Activated T-helper 1 cell treated with anti-CD3 and anti-CD28 coated beads, Interleukin-12 subunit alpha, Interleukin-12 subunit beta, Interleukin-2, Interleukin-4 antibody, amounts not matched to agents 30 ng/mL and 10 ng/mL and 1 ng/mL, durations not matched to agents 14 hours and 24 hours and 36 hours (primary cell): ENCODE results near the gene CELF4. TPM values are rescaled to one million over a fixed set of nuclear protein-coding genes. Genes with fewer than 3 reads are reported as not detected.

Experiments
- DNase-seq: peaks from one replicate; pipeline ENCODE4 v3.0.0; 2021; ENCODE audit warnings: low spot score
- H3K27ac Mint-ChIP-seq: one replicate; pipeline ENCODE4 v1.8.0; 2021; ENCODE audit warnings: mild to moderate bottlenecking, mixed read lengths
- H3K27me3 Mint-ChIP-seq: one replicate; pipeline ENCODE4 v1.8.0; 2022; ENCODE audit warnings: mild to moderate bottlenecking, moderate library complexity, mixed read lengths; ENCODE audit not compliant: insufficient read depth
- H3K36me3 Mint-ChIP-seq: one replicate; pipeline ENCODE4 v1.8.0; 2021; ENCODE audit warnings: low read depth, mixed read lengths
- H3K4me1 Mint-ChIP-seq: one replicate; pipeline ENCODE4 v1.8.0; 2021; ENCODE audit warnings: low read depth, mixed read lengths
- H3K4me3 Mint-ChIP-seq: one replicate; pipeline ENCODE4 v1.8.0; 2021; ENCODE audit warnings: mild to moderate bottlenecking, moderate library complexity, mixed read lengths
- H3K9me3 Mint-ChIP-seq: one replicate; pipeline ENCODE4 v1.8.0; 2021; ENCODE audit warnings: mixed read lengths
- intact Hi-C: fragments of 100-400 bp; cut with micrococcal nuclease; formaldehyde crosslinking; loops from one replicate; pipeline ENCODE4 v1.15.1; 2024
- total RNA-seq: library from RNA; stranded (reverse); gene quantifications from 2 replicates; pipeline ENCODE4 v1.2.3, GENCODE V29; 2022

Gene CELF4
- total RNA-seq, 1 donor from 2014 or later = not detected

- Mint-ChIP-seq H3K4me1 (no peaks in the 10 kb centered on the region), H3K27me3 (no peaks in the 10 kb centered on the region), H3K27ac (no peak overlapping the region), H3K36me3 (no peaks in the 10 kb centered on the region), H3K4me3 (no peak overlapping the region), H3K9me3 (no peaks in the 10 kb centered on the region)
- intact Hi-C loops = loop anchor here (10.0 kb wide), 1 partner anchor 1122 kb away; no protein-coding TSS in a partner anchor
- DNase-seq = no peak
These were observed 63.0 kb downstream of the CELF4 start for GRCh38 chr18:37502601-37503000.

DNA sequence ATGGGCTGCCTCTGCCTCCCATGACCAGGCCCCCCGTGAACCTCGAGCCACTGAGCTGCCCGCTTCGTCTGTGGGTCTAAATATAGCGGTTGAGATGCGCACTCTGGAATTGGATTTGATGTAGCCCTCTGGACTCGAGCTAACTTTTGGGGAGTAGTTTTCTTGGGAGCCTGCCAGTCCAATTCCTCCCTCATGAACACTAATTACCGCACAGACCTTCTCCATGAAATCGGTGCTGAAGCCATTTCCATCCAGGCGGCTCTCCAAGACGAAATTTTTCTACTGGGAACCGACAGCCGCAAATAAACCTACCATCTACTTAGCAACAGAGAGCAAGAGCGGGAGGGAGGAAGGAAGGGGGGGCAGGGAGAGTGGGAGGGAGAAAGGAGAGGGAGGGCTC, 63.6 kb downstream of the CELF4 start:
- no peak overlapping the region for H3K27ac Mint-ChIP-seq
- H3K27me3 Mint-ChIP-seq = no peaks in the 10 kb centered on the region
- intact Hi-C loops = loop anchor here (10.0 kb wide), 1 partner anchor 1123 kb away; no protein-coding TSS in a partner anchor
- H3K4me1 Mint-ChIP-seq = no peaks in the 10 kb centered on the region
- H3K9me3 Mint-ChIP-seq = no peaks in the 10 kb centered on the region
- no peak for DNase-seq
- H3K36me3 Mint-ChIP-seq = no peaks in the 10 kb centered on the region
- H3K4me3 Mint-ChIP-seq = no peak overlapping the region

- Mint-ChIP-seq H3K4me1 (no peaks in the 10 kb centered on the region), H3K36me3 (no peaks in the 10 kb centered on the region), H3K9me3 (no peaks in the 10 kb centered on the region), H3K4me3 (no peak overlapping the region), H3K27ac (no peak overlapping the region), H3K27me3 (no peaks in the 10 kb centered on the region)
- no peak for DNase-seq
- intact Hi-C loops = loop anchor here (10.0 kb wide), 1 partner anchor 1124 kb away; no protein-coding TSS in a partner anchor
These were observed 64.5 kb downstream of the CELF4 start for GRCh38 chr18:37501136-37501535.

DNA sequence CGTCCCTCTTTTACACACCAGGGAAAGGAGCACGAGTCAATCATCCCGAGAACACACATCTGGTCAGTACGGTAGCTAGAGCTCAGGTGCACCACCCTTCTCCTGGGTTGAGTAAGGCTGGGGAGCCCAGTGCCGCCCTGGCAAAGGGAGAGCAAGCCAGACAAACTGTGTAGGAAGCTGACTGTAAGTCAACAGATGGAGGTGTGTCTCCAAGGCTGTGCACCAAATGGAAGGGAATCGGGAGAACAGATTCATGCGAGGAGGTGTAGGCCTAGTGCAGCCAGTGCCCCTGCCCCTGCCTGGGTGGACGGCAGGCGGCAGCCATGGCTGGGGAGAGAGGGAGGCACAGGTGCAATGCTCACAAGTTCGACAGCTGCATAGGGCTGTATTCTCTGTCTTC, 65.7 kb downstream of the CELF4 start:
- intact Hi-C loops = loop anchor here (10.0 kb wide), 1 partner anchor 1125 kb away; no protein-coding TSS in a partner anchor
- Mint-ChIP-seq H3K27ac (no peak overlapping the region), H3K27me3 (no peaks in the 10 kb centered on the region), H3K9me3 (no peaks in the 10 kb centered on the region), H3K36me3 (no peaks in the 10 kb centered on the region), H3K4me1 (no peaks in the 10 kb centered on the region), H3K4me3 (no peak overlapping the region)
- no peak for DNase-seq

DNA sequence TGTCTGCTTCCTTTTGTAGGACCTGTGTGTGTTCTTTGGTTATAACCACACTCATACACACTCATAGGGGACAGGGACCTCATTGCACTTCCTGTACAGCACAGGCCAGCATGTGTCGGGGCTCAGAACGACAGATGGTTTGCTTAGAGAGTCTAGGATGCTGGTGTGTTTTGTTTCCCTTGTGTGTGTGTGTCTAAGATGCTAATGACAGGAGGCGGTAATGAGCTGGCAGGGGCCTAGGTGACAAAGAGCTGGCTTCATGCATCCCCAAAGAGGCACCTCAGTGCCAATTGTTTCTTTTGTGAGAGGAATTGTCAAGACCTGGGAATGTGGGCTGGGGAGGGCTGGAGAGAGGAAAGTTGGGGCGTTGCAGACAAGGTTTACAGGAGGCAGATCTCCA, 66.6 kb downstream of the CELF4 start:
- H3K4me1 Mint-ChIP-seq = no peaks in the 10 kb centered on the region
- H3K36me3 Mint-ChIP-seq = no peaks in the 10 kb centered on the region
- no peaks in the 10 kb centered on the region for H3K9me3 Mint-ChIP-seq
- H3K27ac Mint-ChIP-seq = no peak overlapping the region
- H3K27me3 Mint-ChIP-seq = no peaks in the 10 kb centered on the region
- no peak overlapping the region for H3K4me3 Mint-ChIP-seq
- no peak for DNase-seq
- intact Hi-C loops = no loop called here

DNA sequence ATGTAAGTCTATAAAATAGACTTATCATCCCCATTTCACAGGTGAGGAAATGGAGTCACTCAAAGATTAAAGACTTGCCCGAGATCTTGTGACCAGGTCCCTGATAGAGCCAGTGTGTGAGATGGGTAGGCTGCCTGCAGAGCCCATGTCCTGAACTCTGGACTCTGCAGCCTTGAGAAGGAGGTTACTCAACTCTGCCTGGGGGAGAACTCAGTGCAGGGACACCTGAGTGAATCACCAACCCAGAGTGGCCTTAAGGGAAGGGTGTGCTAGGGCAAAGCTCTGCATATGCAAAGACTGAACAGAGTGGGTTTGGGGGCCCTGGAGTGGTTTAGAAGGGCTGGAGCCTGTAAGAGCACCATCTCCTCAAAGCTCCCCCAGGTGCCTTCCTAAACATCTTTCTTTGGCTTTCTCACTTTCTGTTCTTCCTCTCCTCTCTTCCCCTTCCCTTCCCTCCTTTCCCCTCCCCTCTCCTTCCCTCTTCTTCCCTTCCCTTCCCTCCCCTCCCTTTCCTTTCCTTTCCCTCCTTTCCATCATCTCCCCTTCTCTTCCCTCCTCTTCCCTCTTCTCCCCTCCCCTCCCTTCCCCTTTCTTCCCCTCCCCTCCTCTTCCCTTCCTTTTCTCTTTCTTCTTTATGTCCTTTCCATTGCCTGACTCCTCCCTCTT, 67.6 kb downstream of the CELF4 start:
- no peak overlapping the region for H3K27ac Mint-ChIP-seq
- no peaks in the 10 kb centered on the region for H3K27me3 Mint-ChIP-seq
- H3K4me3 Mint-ChIP-seq = no peak overlapping the region
- no peaks in the 10 kb centered on the region for H3K9me3 Mint-ChIP-seq
- no peak for DNase-seq
- intact Hi-C loops = no loop called here
- H3K4me1 Mint-ChIP-seq = no peaks in the 10 kb centered on the region
- no peaks in the 10 kb centered on the region for H3K36me3 Mint-ChIP-seq

DNA sequence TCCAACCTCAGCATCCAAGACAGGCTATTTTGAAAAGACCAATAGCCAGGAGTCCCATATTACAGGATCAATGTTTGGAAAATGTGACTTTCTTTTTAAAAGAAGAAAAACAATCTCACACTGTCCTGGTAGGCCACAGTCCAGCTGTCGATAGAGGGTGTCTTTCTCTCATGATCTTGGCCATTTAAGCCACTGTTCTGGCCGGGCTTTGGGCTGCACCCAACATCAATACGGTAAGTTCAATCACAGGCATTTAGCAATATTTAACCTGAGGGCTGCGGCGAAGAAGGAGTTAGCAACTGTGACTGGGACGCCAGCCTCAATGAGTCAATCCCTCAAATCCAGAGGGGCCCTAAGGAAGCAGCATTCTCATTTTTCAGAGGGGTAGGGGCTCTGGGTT, 69.0 kb downstream of the CELF4 start:
- Mint-ChIP-seq H3K27ac (no peak overlapping the region), H3K27me3 (no peaks in the 10 kb centered on the region), H3K9me3 (no peaks in the 10 kb centered on the region), H3K4me3 (no peak overlapping the region), H3K4me1 (no peaks in the 10 kb centered on the region), H3K36me3 (no peaks in the 10 kb centered on the region)
- intact Hi-C loops = no loop called here
- DNase-seq = no peak

GRCh38 chr18:37495354-37495753, 70.2 kb downstream of the CELF4 start:
- H3K4me3 Mint-ChIP-seq = no peak overlapping the region
- no peak for DNase-seq
- H3K36me3 Mint-ChIP-seq = no peaks in the 10 kb centered on the region
- H3K9me3 Mint-ChIP-seq = no peaks in the 10 kb centered on the region
- intact Hi-C loops = no loop called here
- H3K4me1 Mint-ChIP-seq = no peaks in the 10 kb centered on the region
- no peak overlapping the region for H3K27ac Mint-ChIP-seq
- H3K27me3 Mint-ChIP-seq = peaks cover under 1% of the 10 kb centered on the region

GRCh38 chr18:37494406-37494805, 71.2 kb downstream of the CELF4 start:
- no peak overlapping the region for H3K4me3 Mint-ChIP-seq
- no peaks in the 10 kb centered on the region for H3K36me3 Mint-ChIP-seq
- peaks cover 6% of the 10 kb centered on the region for H3K27me3 Mint-ChIP-seq
- no peak overlapping the region for H3K27ac Mint-ChIP-seq
- intact Hi-C loops = no loop called here
- no peaks in the 10 kb centered on the region for H3K4me1 Mint-ChIP-seq
- DNase-seq = no peak
- no peaks in the 10 kb centered on the region for H3K9me3 Mint-ChIP-seq

GRCh38 chr18:37493352-37493935, 72.2 kb downstream of the CELF4 start:
- Mint-ChIP-seq H3K36me3 (no peaks in the 10 kb centered on the region), H3K27me3 (peaks cover 6% of the 10 kb centered on the region), H3K4me1 (no peaks in the 10 kb centered on the region), H3K9me3 (no peaks in the 10 kb centered on the region), H3K27ac (no peak overlapping the region), H3K4me3 (no peak overlapping the region)
- no peak for DNase-seq
- intact Hi-C loops = no loop called here

GRCh38 chr18:37492952-37493351, 72.6 kb downstream of the CELF4 start:
- H3K4me1 Mint-ChIP-seq = no peaks in the 10 kb centered on the region
- H3K27ac Mint-ChIP-seq = no peak overlapping the region
- no peak for DNase-seq
- no peak overlapping the region for H3K4me3 Mint-ChIP-seq
- intact Hi-C loops = no loop called here
- H3K27me3 Mint-ChIP-seq = peaks cover 6% of the 10 kb centered on the region
- H3K36me3 Mint-ChIP-seq = no peaks in the 10 kb centered on the region
- H3K9me3 Mint-ChIP-seq = no peaks in the 10 kb centered on the region

GRCh38 chr18:37491526-37491925, 74.1 kb downstream of the CELF4 start:
- intact Hi-C loops = no loop called here
- H3K9me3 Mint-ChIP-seq = no peaks in the 10 kb centered on the region
- no peak overlapping the region for H3K27ac Mint-ChIP-seq
- H3K36me3 Mint-ChIP-seq = peaks cover 1% of the 10 kb centered on the region
- no peak overlapping the region for H3K4me3 Mint-ChIP-seq
- peaks cover 12% of the 10 kb centered on the region for H3K27me3 Mint-ChIP-seq
- no peak for DNase-seq
- H3K4me1 Mint-ChIP-seq = no peaks in the 10 kb centered on the region

- H3K36me3 Mint-ChIP-seq = peaks cover 1% of the 10 kb centered on the region
- no peak for DNase-seq
These were observed 75.6 kb downstream of the CELF4 start for GRCh38 chr18:37489998-37490397.

More at GRCh38 chr18:37489998-37490397, 75.6 kb downstream of the CELF4 start:
- intact Hi-C loops = no loop called here
- H3K27ac Mint-ChIP-seq = no peak overlapping the region
- H3K4me1 Mint-ChIP-seq = no peaks in the 10 kb centered on the region
- H3K27me3 Mint-ChIP-seq = peaks cover 21% of the 10 kb centered on the region
- H3K9me3 Mint-ChIP-seq = no peaks in the 10 kb centered on the region
- H3K4me3 Mint-ChIP-seq = no peak overlapping the region
